Iris pigment epithelial cell (primary cell): ENCODE results near the gene PLTP.
"Not testable (repeated sequence)": the region's sequence is repeated elsewhere in the genome, so short reads cannot be mapped to it uniquely, and the experiment has no call there.

ENCODE experiments used
- DNase-seq: peaks from one replicate; pipeline ENCODE4 v3.0.0-alpha.2; 2011; ENCODE audit warnings: low read depth

The PLTP gene

GRCh38 chr20:45944151-45944964 is 32.4 kb upstream of the PLTP start:
- DNase-seq: peak; percentile 81

- no peak for DNase-seq
Measured at GRCh38 chr20:45943613-45944012, 31.7 kb upstream of the PLTP start.

DNA sequence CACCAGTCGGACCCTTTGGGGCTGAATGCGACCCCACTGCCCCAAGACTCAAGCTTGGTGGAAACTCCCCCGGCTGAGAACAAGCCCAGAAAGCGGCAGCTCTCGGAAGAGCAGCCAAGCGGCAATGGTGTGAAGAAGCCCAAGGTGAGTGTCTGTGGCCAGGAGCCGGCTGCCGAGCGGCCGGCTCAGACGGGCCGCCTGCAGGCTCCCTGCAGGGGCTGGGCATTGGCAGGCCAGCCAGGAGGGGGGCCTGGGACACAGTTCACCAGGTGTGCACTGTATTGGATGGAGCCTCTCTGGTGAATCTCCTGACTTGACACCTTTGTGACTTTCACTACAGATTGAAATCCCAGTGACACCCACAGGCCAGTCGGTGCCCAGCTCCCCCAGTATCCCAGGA is 28.5 kb upstream of the PLTP start:
- DNase-seq: no peak

- DNase-seq: no peak
Measured at GRCh38 chr20:45940053-45940452, 28.1 kb upstream of the PLTP start.

- no peak for DNase-seq
Measured at GRCh38 chr20:45938727-45939438, 26.9 kb upstream of the PLTP start.

DNA sequence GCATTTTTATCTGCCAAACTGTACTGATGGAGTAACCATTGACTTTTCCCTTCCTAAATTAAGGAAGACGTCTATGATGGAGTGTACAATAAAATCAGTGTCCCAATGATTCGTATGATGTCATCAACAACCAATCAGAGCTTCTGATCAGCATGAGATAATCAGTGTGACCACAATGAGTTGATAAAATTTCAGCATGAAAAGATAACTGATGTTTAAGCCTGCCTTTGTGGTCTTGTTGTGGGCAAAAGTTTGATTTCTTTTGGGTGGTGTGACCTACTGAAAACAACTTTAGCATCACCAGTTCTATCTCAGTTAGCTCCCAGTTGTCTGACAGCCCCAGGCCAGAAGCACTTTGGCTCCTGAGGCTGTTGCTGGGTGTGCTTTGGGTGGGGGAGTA is 25.8 kb upstream of the PLTP start:
- DNase-seq: peak; percentile 41

DNA sequence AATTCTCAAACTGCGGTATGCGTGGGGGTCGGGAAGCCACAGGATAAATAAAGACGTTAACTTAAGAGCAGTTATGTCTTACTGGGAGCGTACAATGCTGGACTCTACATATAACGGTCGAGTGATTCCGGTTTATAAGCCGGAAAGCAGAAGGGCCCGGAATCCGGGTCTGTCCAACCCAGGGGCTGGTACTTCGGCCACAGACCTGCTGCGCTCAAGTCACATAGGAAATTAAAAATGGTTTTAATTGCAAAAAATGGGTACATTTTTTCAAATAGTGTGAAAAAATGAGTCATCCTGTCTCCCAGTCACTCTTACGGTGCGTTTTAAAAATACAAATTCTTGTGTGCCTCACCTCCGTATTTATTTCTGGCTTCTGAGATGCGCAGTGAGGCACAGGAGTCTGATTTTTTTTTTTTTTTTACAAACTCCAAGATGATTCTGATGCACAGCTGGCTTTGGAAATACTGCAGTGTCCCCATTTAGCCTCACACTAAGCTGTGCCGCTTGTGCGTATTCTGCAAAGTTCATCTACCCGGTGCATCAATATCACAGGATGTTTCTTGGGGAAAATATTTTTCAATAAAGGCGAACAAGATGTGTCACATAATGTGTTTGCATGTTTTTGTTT is 23.6 kb upstream of the PLTP start:
- no peak for DNase-seq

DNA sequence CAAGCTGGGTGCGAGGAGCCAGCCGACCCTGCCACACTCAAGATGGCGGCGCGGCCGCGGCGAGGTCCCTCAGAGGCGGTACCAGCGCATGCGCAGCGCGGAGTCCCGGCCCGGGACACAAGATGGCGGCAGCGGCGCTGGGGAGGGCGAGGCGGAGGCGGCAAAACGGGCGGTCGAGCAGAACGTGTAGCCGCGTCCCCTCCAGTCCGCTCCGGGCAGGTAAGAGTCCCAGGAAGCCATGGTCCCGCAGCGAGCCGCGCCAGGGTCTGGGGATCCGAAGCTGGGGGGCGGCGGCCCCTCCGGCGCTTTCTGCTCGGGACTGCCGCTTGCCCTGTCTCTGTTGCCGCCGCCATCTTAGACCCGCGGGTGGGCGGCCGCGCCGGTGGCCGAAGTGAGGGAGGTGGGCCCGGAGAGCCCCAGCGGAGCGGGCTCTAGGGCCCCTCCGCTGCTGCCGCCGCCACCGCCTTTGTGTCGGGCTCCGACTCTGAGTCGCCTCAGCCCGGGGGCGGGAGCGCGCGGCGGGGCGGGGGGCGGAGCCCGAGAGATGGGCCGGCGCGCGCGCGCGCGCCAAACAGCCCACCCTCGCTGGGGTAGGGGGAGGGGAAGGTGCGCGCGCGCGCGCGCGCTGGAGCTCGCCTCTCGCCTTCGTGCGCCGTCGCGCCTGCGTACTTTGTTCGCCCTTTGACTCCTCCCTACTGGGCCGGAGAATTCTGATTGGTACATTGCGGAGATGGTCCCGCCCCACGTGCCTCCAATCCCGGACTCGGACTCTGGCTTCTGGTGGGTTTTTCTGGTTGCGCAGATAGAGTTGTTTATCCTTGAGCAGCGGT is 22.8 kb upstream of the PLTP start, which contains the start of gene PCIF1:
TSS of gene PCIF1 (plus strand) at position 98 of the 830 bp plus-strand sequence. CDS start 4,317 bp downstream, outside the sequence.
- DNase-seq: peak; percentile 98

GRCh38 chr20:45934046-45934585 is 22.2 kb upstream of the PLTP start:
- peak; percentile 38 for DNase-seq

GRCh38 chr20:45933266-45934045 is 21.5 kb upstream of the PLTP start:
- DNase-seq: peak; percentile 82

GRCh38 chr20:45931680-45932079 is 19.7 kb upstream of the PLTP start:
- DNase-seq: not testable (repeated sequence)

- no peak for DNase-seq
Measured at GRCh38 chr20:45927071-45927878, 15.3 kb upstream of the PLTP start.

- no peak for DNase-seq
Measured at GRCh38 chr20:45926731-45927070, 14.7 kb upstream of the PLTP start.

DNA sequence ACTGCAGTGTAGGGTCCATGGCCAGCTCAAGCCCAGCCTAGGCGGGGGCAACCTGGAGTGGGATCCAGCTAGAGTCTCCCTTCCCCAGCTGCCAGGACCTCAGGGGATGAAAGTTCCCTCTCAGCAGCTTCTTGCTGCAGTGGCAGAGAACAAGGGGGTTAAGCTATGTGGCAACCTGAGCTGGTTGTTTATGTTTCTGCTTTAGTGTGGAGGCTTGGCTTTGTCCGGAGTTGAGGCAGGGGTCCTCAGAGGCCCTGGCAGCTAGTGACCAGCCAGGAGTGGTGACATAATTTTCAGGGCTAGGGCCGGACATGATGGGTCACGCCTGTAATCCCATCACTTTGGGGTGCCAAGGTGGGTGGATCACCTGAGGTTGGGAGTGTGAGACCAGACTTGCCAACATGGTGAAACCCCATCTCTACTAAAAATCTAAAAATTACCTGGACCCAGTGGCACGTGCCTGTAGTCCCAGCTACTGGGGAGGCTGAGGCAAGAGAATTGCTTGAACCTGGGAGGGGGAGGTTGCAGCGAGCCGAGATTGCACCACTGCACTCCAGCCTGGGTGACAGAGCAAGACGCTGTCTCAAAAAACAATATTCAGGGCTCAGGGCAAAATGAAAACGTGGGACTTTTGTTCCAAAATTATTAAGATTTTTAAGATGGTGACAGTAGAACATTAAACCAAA is 14.0 kb upstream of the PLTP start:
- no peak for DNase-seq

DNA sequence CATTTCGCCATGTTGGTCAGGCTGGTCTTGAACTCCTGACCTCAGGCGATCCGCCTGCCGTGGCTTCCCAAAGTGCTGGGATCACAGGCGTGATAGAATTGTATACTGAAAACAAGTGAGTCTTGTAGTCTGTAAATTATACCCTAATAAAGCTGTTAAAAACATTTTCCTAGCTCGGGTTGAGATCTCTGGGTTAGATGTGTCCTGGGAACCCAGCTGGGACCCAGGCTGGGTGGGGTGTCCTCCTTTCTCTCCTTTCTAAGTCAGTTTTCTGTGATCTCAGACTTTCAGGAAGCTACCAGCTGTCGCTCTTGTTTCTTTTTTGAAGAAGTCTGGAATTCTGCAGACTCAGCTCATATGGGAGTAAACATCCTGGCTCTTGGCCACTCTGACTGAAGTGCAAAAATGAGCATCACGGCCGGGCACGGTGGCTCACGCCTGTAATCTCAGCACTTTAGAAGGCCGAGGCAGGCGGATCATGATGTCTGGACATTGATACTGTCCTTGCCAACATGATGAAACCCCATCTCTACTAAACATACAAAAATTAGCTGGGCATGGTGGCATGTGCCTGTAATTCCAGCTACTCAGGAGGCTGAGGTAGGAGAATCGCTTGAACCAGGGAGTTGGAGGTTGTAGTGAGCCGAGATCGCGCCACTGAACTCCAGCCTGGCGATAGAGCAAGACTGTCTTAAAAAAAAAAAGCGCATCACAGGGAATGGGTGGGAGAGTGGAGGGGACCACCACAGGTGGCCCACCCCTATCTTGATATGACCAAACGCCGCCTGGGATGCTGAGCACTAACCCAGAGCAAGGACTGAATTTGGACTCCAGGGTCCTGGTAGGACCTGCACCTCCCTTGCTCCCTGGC is 12.7 kb upstream of the PLTP start:
- DNase-seq: peak; percentile 72

- no peak for DNase-seq
Measured at GRCh38 chr20:45921337-45922189, 9.6 kb upstream of the PLTP start.
